Esophagus muscularis mucosa (tissue), 4 donors: ENCODE results near the gene KHDRBS2. TPM values are rescaled to one million over a fixed set of nuclear protein-coding genes. Genes with fewer than 3 reads are reported as not detected.

Experiments
- DNase-seq: peaks from one replicate; pipeline ENCODE4 v3.0.0-alpha.2; 2017; ENCODE audit errors: extremely low spot score
- H3K27ac ChIP-seq, 4 donors: fragments of 200-600 bp; sonication (generic); replicated peaks in 1 of 4; 1 replicate in 3 of 4; 2 replicates in 1 of 4; pipeline ENCODE4 v1.5.1; 2016 to 2019; ENCODE audit warnings: mild to moderate bottlenecking in 1 of 4
- H3K27me3 ChIP-seq, 4 donors: fragments of 200-600 bp; sonication (generic); one replicate each; pipeline versions ENCODE4 v1.5.1 to v1.6.0; 2016 to 2019
- H3K36me3 ChIP-seq, 4 donors: fragments of 200-600 bp; sonication (generic); one replicate each; pipeline ENCODE4 v1.5.1; 2016 to 2019
- H3K4me1 ChIP-seq, 4 donors: fragments of 200-600 bp; sonication (generic); one replicate each; pipeline ENCODE4 v1.5.1; 2016 to 2019
- H3K4me3 ChIP-seq, 4 donors: fragments of 200-600 bp; sonication (generic); 1 replicate in 2 of 4; 2 replicates in 2 of 4; pipeline ENCODE4 v1.5.1; 2016 to 2019; ENCODE audit warnings: mild to moderate bottlenecking in 4 of 4, moderate library complexity in 1 of 4
- H3K9me3 ChIP-seq, 4 donors: fragments of 200-600 bp; sonication (generic); 1 replicate in 3 of 4; 2 replicates in 1 of 4; pipeline ENCODE4 v1.5.1; 2016 to 2019
- CTCF ChIP-seq, 3 experiments: fragments of 200-600 bp in 2 of 3; fragments of 450-650 bp in 1 of 3; sonication (generic) in 2 of 3; IDR thresholded peaks; one replicate each; pipeline ENCODE4 v1.5.1; 2017 to 2019; ENCODE audit warnings: antibody characterized with exemption in 3 of 3, mild to moderate bottlenecking in 2 of 3, moderate library complexity in 1 of 3
- EP300 ChIP-seq: sonication (generic); formaldehyde crosslinking; IDR thresholded peaks from one replicate; pipeline ENCODE4 v1.6.1; 2017; ENCODE audit warnings: antibody characterized with exemption
- POLR2A ChIP-seq: fragments of 450-650 bp; IDR thresholded peaks from one replicate; pipeline ENCODE4 v1.6.1; 2017; ENCODE audit warnings: antibody characterized with exemption, moderate library complexity, mild to moderate bottlenecking, low read depth
- POLR2AphosphoS5 ChIP-seq, 2 donors: sonication (generic); formaldehyde crosslinking; IDR thresholded peaks; one replicate each; pipeline ENCODE4 v1.6.1; 2017; ENCODE audit warnings: antibody characterized with exemption in 2 of 2
- WGBS: methylation state at CpG from one replicate; pipeline ENCODE4 v1.1.5; 2018; 5-methylcytosine and 5-hydroxymethylcytosine counted together
- intact Hi-C: fragments of 100-400 bp; cut with DNase I; formaldehyde crosslinking; loops from one replicate; pipeline ENCODE4 v1.15.1; 2023
- total RNA-seq, 4 donors: library from RNA; depleted of rRNA; stranded (reverse); fragments of >200 nt; gene quantifications; one replicate each; pipeline versions ENCODE4 v1.1.0 to v1.2.1, GENCODE V29; 2016

KHDRBS2 gene
- total RNA-seq, 4 donors from 2014 or later: 0.17 to 1.7 (median 0.32) TPM; not detected in 1

DNA sequence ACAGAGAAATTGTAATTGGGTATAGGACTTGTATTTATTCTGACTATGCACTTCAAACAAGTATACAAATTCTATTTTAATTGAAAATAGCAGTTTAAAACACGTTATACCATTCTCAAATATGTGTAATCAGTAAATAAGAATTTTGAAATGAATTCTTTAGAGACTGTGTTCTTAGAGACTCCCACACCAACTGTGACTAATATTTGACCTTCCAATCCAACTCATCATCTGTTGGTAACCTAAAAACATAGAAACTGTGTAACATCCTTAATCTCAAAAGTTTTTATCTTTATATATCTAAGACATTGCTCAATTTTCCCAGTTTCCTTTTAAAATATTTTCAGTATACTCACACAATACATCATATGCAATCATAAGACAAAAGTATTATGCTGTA, 83.9 kb downstream of the KHDRBS2 start:
- Histone ChIP-seq H3K27ac (no peak overlapping the region), H3K36me3 (no peaks in the 10 kb centered on the region), H3K9me3 (no peaks in the 10 kb centered on the region), H3K4me3 (no peak overlapping the region), H3K4me1 (no peaks in the 10 kb centered on the region), H3K27me3 (no peaks in the 10 kb centered on the region)
- 45% methylated on average over 1 of the region's 1 CpG for WGBS
- no peak for TF ChIP-seq CTCF (IDR thresholded peaks at IDR 0.05)
- no peak for TF ChIP-seq POLR2AphosphoS5 (IDR thresholded peaks at IDR 0.05)
- no peak for TF ChIP-seq EP300
- intact Hi-C loops: no loop called here
- no peak for DNase-seq

GRCh38 chr6:62192593-62192992, 93.4 kb downstream of the KHDRBS2 start:
- intact Hi-C loops: no loop called here
- no peak overlapping the region for H3K27ac ChIP-seq
- no peaks in the 10 kb centered on the region for H3K9me3 ChIP-seq
- H3K4me1 ChIP-seq: no peaks in the 10 kb centered on the region
- no peaks in the 10 kb centered on the region for H3K27me3 ChIP-seq
- WGBS: 94% methylated on average over 1 of the region's 1 CpG
- no peak for DNase-seq
- no peaks in the 10 kb centered on the region for H3K36me3 ChIP-seq
- H3K4me3 ChIP-seq: no peak overlapping the region
- TF ChIP-seq POLR2A (no peak), POLR2AphosphoS5 (IDR thresholded peaks at IDR 0.05) (no peak), EP300 (no peak), CTCF (IDR thresholded peaks at IDR 0.05) (no peak)

DNA sequence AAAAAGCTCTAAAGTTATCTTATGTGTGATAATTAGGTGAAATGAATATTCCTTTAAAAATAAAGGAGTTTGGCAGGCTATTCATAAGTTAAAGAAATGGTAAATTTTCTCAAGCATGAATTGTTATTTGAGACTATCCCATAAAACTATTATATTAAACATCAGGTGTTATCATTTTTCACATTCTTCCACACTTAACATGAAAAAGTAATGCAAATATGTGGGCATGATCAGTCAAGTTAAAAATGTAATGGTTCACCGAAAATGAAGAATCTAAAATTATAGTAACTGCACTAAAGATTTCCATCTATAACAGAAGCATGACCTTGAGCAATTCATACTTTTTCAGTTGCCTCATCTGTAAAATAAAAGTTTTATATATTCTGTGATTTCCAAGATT, 110.8 kb downstream of the KHDRBS2 start:
- no peaks in the 10 kb centered on the region for H3K36me3 ChIP-seq

DNA sequence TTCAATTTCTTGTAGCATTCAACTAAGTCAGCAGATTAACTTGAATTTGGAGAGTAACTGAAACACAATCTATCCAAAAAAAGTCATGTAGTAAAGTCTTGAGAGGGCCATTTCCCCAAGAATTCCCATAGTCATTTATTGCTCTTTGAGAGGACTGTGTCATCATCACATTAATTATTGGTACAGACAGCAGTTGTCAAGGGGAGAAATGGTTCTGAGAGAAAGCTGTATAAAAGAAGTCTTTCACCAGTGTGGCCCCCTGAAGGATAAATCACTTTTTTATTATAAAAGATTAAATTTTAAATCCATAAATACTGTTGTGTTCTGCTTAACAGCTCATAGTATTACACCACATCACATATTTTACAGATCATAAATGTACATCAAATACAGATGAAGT, 111.5 kb downstream of the KHDRBS2 start:
- intact Hi-C loops: no loop called here
- Histone ChIP-seq H3K27me3 (no peaks in the 10 kb centered on the region), H3K36me3 (no peaks in the 10 kb centered on the region), H3K4me3 (no peak overlapping the region), H3K4me1 (no peaks in the 10 kb centered on the region), H3K27ac (no peak overlapping the region), H3K9me3 (no peaks in the 10 kb centered on the region)
- DNase-seq: no peak
- TF ChIP-seq CTCF (IDR thresholded peaks at IDR 0.05) (no peak), POLR2A (no peak), POLR2AphosphoS5 (IDR thresholded peaks at IDR 0.05) (no peak), EP300 (no peak)

More for the DNA sequence above, 110.8 kb downstream of the KHDRBS2 start:
- 88% methylated on average over 1 of the region's 1 CpG for WGBS
- Histone ChIP-seq H3K27me3 (no peaks in the 10 kb centered on the region), H3K4me1 (no peaks in the 10 kb centered on the region), H3K4me3 (no peak overlapping the region), H3K9me3 (no peaks in the 10 kb centered on the region), H3K27ac (no peak overlapping the region)
- intact Hi-C loops: no loop called here
- TF ChIP-seq EP300: no peak
- no peak for DNase-seq

GRCh38 chr6:62167736-62168135, 118.3 kb downstream of the KHDRBS2 start:
- no peaks in the 10 kb centered on the region for H3K27me3 ChIP-seq
- no peak overlapping the region for H3K27ac ChIP-seq
- DNase-seq: no peak
- WGBS: 64% methylated on average over 4 of the region's 4 CpGs
- H3K4me3 ChIP-seq: no peak overlapping the region
- intact Hi-C loops: no loop called here
- TF ChIP-seq EP300 (no peak), CTCF (IDR thresholded peaks at IDR 0.05) (no peak), POLR2A (no peak), POLR2AphosphoS5 (IDR thresholded peaks at IDR 0.05) (no peak)
- no peaks in the 10 kb centered on the region for H3K36me3 ChIP-seq
- no peaks in the 10 kb centered on the region for H3K4me1 ChIP-seq
- no peaks in the 10 kb centered on the region for H3K9me3 ChIP-seq
